ENCODE data around the gene C1S.

DNA sequence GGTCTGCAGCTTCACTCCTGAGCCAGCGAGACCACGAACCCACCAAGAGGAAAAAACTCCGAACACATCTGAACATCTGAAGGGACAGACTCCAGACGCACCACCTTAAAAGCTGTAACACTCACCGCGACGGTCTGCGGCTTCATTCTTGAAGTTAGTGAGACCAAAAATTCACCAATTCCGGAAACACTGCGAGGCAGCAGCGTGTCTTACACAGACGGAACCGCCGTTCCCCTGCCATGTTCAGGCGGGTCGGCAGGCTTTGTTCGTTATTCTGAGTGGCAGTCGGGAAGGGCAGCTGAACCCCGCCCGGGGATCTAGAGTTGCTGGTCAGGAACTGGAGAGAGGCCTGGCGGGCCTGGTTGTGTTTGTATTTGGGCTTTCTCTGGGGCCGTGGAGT is 21.9 kb upstream of the C1S start:
- TF ChIP-seq, protein P1, sequence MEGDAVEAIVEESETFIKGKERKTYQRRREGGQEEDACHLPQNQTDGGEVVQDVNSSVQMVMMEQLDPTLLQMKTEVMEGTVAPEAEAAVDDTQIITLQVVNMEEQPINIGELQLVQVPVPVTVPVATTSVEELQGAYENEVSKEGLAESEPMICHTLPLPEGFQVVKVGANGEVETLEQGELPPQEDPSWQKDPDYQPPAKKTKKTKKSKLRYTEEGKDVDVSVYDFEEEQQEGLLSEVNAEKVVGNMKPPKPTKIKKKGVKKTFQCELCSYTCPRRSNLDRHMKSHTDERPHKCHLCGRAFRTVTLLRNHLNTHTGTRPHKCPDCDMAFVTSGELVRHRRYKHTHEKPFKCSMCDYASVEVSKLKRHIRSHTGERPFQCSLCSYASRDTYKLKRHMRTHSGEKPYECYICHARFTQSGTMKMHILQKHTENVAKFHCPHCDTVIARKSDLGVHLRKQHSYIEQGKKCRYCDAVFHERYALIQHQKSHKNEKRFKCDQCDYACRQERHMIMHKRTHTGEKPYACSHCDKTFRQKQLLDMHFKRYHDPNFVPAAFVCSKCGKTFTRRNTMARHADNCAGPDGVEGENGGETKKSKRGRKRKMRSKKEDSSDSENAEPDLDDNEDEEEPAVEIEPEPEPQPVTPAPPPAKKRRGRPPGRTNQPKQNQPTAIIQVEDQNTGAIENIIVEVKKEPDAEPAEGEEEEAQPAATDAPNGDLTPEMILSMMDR (conservative IDR thresholded peaks at IDR 0.05; ENCODE audit: low read depth, low read length), result no peak
- TF ChIP-seq RAD21 (IDR thresholded peaks at IDR 0.05; ENCODE audit: low read length) (no peak), POLR2A (IDR thresholded peaks at IDR 0.05; ENCODE audit: low read depth, low read length) (no peak), USF2 (IDR thresholded peaks at IDR 0.05; ENCODE audit: low read depth, low read length) (no peak), BHLHE40 (IDR thresholded peaks at IDR 0.05; ENCODE audit: low read depth, low read length) (no peak), FOS (IDR thresholded peaks at IDR 0.05; ENCODE audit: low read depth, low read length) (no peak), RCOR1 (IDR thresholded peaks at IDR 0.05; ENCODE audit: insufficient replicate concordance, low read length) (no peak), NFE2L2 (IDR thresholded peaks at IDR 0.05; ENCODE audit: low read depth, low read length) (no peak), MAFK (IDR thresholded peaks at IDR 0.05; ENCODE audit: low read depth, low read length) (no peak), SMC3 (IDR thresholded peaks at IDR 0.05; ENCODE audit: low read depth, low read length) (no peak), CHD1 (IDR thresholded peaks at IDR 0.05; ENCODE audit: low read depth, low read length) (no peak), MXI1 (IDR thresholded peaks at IDR 0.05; ENCODE audit: borderline replicate concordance, low read depth, low read length) (no peak), MAZ (IDR thresholded peaks at IDR 0.05; ENCODE audit: borderline replicate concordance, low read depth, low read length) (no peak)

Data from IMR-90 (cell line).